CD4-positive, alpha-beta T cell (primary cell): Measurements from ENCODE around the gene CERS5. TPM values are rescaled to one million over a fixed set of nuclear protein-coding genes. Genes with fewer than 3 reads are reported as not detected.
A peak's percentile ranks its signal among the peaks of the same experiment; 100 is the strongest.

Experiments used
- ATAC-seq: fragments of 200-7000 bp; cut with Tn5 transposase; one replicate; pipeline ENCODE4 v1.10.0; 2022; ENCODE audit warnings: mild to moderate bottlenecking; ENCODE audit not compliant: poor library complexity
- CTCF ChIA-PET: fragments of 350-600 bp; sonication (Branson Sonifier 250); formaldehyde crosslinking; loops from one replicate; lab custom pipeline; 2021; ENCODE audit warnings: antibody characterized with exemption, inconsistent platforms; lab: Charles Lee
- POLR2A ChIA-PET: fragments of 350-600 bp; sonication (Branson Sonifier 250); formaldehyde crosslinking; loops from one replicate; lab custom pipeline; 2021; ENCODE audit warnings: antibody characterized with exemption, inconsistent platforms; lab: Charles Lee
- DNase-seq, 14 experiments: peaks; one replicate each; pipeline ENCODE4 v3.0.0-alpha.2; 2013 to 2020; ENCODE audit warnings: mixed read lengths in 2 of 14
- H3K27ac ChIP-seq, 2 donors: one replicate each; pipeline versions ENCODE4 v1.5.1 to v1.7.0; 2013; ENCODE audit warnings: low read length in 2 of 2, low read depth in 1 of 2, mild to moderate bottlenecking in 1 of 2
- H3K27me3 ChIP-seq, 2 experiments: 1 replicate in 1 of 2; 2 replicates in 1 of 2; pipeline versions ENCODE4 v1.6.1 to v1.7.0; 2013; ENCODE audit warnings: low read length in 2 of 2, control low read depth in 1 of 2, mild to moderate bottlenecking in 1 of 2, moderate library complexity in 1 of 2; ENCODE audit not compliant: insufficient read depth in 2 of 2, control insufficient read depth in 1 of 2
- H3K36me3 ChIP-seq: one replicate; pipeline ENCODE4 v1.6.1; 2013; ENCODE audit warnings: low read length, control low read depth; ENCODE audit not compliant: insufficient read depth
- H3K4me1 ChIP-seq: one replicate; pipeline ENCODE4 v1.6.1; 2013; ENCODE audit warnings: low read length, control low read depth; ENCODE audit not compliant: insufficient read depth
- H3K4me3 ChIP-seq: one replicate; pipeline ENCODE4 v1.5.1; 2013; ENCODE audit warnings: mild to moderate bottlenecking, low read length, moderate library complexity
- H3K9me3 ChIP-seq, 2 experiments: 1 replicate in 1 of 2; 2 replicates in 1 of 2; pipeline versions ENCODE4 v1.6.1 to v1.7.0; 2013; ENCODE audit warnings: low read length in 2 of 2, mild to moderate bottlenecking in 2 of 2, control low read depth in 1 of 2, moderate library complexity in 1 of 2; ENCODE audit not compliant: control insufficient read depth in 1 of 2, insufficient read depth in 1 of 2
- H3K27ac Mint-ChIP-seq: one replicate; pipeline ENCODE4 v1.8.0; 2020; ENCODE audit warnings: mixed read lengths
- H3K27me3 Mint-ChIP-seq: one replicate; pipeline ENCODE4 v1.8.0; 2021; ENCODE audit warnings: mixed read lengths
- H3K36me3 Mint-ChIP-seq: one replicate; pipeline ENCODE4 v1.8.0; 2021; ENCODE audit warnings: low read depth, mixed read lengths
- H3K4me1 Mint-ChIP-seq: one replicate; pipeline ENCODE4 v1.8.0; 2021; ENCODE audit warnings: low read depth, mixed read lengths
- H3K4me3 Mint-ChIP-seq: one replicate; pipeline ENCODE4 v1.8.0; 2020; ENCODE audit warnings: mild to moderate bottlenecking, mixed read lengths
- H3K9me3 Mint-ChIP-seq: one replicate; pipeline ENCODE4 v1.8.0; 2020; ENCODE audit warnings: mixed read lengths
- intact Hi-C, 2 experiments: fragments of 100-400 bp; cut with DNase I in 1 of 2; cut with micrococcal nuclease in 1 of 2; formaldehyde crosslinking; loops; one replicate each; pipeline versions ENCODE4 v1.15.1 to v1.9.0; 2023 to 2025; cut with DNase I, micrococcal nuclease
- total RNA-seq, 174 experiments: library from RNA in 2 of 174; stranded (reverse) in 2 of 174; gene quantifications; one replicate each; pipeline ENCODE4 v1.2.3 and lab custom pipeline; 2021 to 2026
- TF ChIP-seq, protein P1 (sequence below): fragments of 200-600 bp; IDR thresholded peaks from one replicate; pipeline ENCODE4 v1.8.0; 2022; ENCODE audit warnings: antibody characterized with exemption, mild to moderate bottlenecking

Gene CERS5
- total RNA-seq, 2 experiments from 2014 or later: 42.3 to 44.5 TPM

DNA sequence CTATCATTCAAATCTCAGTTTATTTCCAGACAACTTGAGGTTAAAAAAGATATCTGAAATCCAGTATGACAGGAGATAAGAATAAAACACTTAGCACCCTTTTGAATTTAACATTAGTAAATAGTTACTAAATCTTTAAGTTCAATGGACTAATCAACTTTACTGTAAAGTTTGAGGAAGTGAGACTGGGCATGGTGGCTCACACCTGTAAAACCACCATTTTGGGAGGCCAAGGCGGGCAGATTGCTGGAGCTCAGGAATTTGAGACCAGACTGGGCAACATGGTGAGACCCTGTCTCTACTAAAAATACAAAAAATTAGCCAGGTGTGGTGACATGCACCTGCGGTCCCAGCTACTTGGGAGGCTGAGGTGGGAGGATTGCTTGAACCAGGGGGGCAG is 40.3 kb upstream of the CERS5 start:
- DNase-seq (no peak), ATAC-seq (no peak)
- ChIA-PET CTCF (no interaction called here), POLR2A (no interaction called here)
- Mint-ChIP-seq H3K4me1 (peaks cover 17% of the 10 kb centered on the region), H3K4me3 (no peak overlapping the region), H3K36me3 (peaks cover 39% of the 10 kb centered on the region), H3K27ac (peak overlapping the region; percentile 62), H3K9me3 (no peaks in the 10 kb centered on the region), H3K27me3 (no peaks in the 10 kb centered on the region)
- TF ChIP-seq, protein P1, sequence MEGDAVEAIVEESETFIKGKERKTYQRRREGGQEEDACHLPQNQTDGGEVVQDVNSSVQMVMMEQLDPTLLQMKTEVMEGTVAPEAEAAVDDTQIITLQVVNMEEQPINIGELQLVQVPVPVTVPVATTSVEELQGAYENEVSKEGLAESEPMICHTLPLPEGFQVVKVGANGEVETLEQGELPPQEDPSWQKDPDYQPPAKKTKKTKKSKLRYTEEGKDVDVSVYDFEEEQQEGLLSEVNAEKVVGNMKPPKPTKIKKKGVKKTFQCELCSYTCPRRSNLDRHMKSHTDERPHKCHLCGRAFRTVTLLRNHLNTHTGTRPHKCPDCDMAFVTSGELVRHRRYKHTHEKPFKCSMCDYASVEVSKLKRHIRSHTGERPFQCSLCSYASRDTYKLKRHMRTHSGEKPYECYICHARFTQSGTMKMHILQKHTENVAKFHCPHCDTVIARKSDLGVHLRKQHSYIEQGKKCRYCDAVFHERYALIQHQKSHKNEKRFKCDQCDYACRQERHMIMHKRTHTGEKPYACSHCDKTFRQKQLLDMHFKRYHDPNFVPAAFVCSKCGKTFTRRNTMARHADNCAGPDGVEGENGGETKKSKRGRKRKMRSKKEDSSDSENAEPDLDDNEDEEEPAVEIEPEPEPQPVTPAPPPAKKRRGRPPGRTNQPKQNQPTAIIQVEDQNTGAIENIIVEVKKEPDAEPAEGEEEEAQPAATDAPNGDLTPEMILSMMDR: no peak
- intact Hi-C loops: no loop called here
- Histone ChIP-seq H3K36me3 (peaks cover 41% of the 10 kb centered on the region), H3K9me3 (no peaks in the 10 kb centered on the region), H3K4me1 (peaks cover 31% of the 10 kb centered on the region), H3K27ac (no peak overlapping the region), H3K27me3 (no peaks in the 10 kb centered on the region), H3K4me3 (no peak overlapping the region)

DNA sequence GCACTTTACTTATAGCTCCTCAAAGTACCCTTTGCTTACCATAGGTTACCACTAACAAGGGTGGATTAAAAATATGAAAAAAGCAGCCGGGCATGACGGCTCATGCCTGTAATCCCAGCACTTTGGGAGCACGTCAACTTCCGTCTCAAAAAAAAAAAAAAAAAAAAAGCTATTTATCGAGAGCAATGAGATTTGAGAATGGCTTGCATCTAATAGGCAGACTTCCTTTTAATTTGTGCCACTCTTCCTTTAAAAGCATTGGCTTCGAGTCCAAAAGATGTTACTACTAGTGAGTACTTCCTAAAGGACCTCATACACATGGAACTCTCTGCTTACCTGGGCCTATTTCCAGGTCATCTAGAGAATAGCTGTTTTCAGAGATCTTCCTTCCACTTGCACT is 38.5 kb upstream of the CERS5 start:
- peaks cover 4% of the 10 kb centered on the region for H3K4me1 Mint-ChIP-seq
- intact Hi-C loops: no loop called here
- ATAC-seq: no peak
- no peaks in the 10 kb centered on the region for H3K9me3 ChIP-seq
- H3K4me1 ChIP-seq: peaks cover 15% of the 10 kb centered on the region
- DNase-seq: no peak
- ChIA-PET POLR2A (interaction anchor here (0.7 kb wide), 1 partner anchor 16 kb away, joined by 3 read pairs; no protein-coding TSS in a partner anchor), CTCF (interaction anchor here (0.6 to 1.6 kb wide), 4 partner anchors 13 to 1604 kb away, joined by 3 read pairs; no protein-coding TSS in a partner anchor)
- peaks cover 52% of the 10 kb centered on the region for H3K36me3 ChIP-seq
- no peaks in the 10 kb centered on the region for H3K27me3 Mint-ChIP-seq
- TF ChIP-seq, protein P1: no peak
- no peaks in the 10 kb centered on the region for H3K27me3 ChIP-seq
- peaks cover 56% of the 10 kb centered on the region for H3K36me3 Mint-ChIP-seq
- no peak overlapping the region for H3K27ac ChIP-seq
- no peak overlapping the region for H3K27ac Mint-ChIP-seq
- H3K9me3 Mint-ChIP-seq: no peaks in the 10 kb centered on the region
- H3K4me3 Mint-ChIP-seq: no peak overlapping the region
- H3K4me3 ChIP-seq: no peak overlapping the region

DNA sequence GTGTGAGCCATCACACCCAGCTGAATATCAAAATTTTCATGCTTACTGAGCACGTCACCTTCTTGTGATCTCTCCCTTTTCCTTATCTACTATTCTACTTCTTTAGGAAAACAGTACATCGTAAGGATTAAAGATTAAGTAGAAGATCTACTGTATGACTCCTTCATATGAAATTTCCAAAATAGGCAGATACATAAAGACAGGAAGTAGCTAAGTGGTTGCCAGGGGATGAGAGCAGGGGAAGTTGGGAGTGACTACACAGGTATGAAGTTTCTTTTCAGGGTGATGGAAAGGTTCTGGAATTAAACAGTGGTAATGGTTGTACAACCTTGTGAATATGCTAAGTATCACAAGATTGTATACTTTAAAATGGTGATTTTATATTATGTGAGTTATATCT is 36.5 kb upstream of the CERS5 start:
- ChIA-PET CTCF (interaction anchor here (1.0 kb wide), 1 partner anchor 13 kb away, joined by 4 read pairs; no protein-coding TSS in a partner anchor), POLR2A (no interaction called here)
- Mint-ChIP-seq H3K27me3 (no peaks in the 10 kb centered on the region), H3K36me3 (peaks cover 69% of the 10 kb centered on the region), H3K27ac (no peak overlapping the region), H3K4me3 (no peak overlapping the region), H3K4me1 (no peaks in the 10 kb centered on the region), H3K9me3 (no peaks in the 10 kb centered on the region)
- Histone ChIP-seq H3K4me1 (no peaks in the 10 kb centered on the region), H3K27me3 (no peaks in the 10 kb centered on the region), H3K9me3 (no peaks in the 10 kb centered on the region), H3K27ac (no peak overlapping the region), H3K4me3 (no peak overlapping the region), H3K36me3 (peaks cover 63% of the 10 kb centered on the region)
- intact Hi-C loops: no loop called here
- DNase-seq (no peak), ATAC-seq (no peak)
- TF ChIP-seq, protein P1: no peak
